ENCODE measurements around the gene ADAMTS15. TPM values are rescaled to one million over a fixed set of nuclear protein-coding genes. Genes with fewer than 3 reads are reported as not detected.

Gene ADAMTS15
- total and polyA plus RNA-seq, 2 donors (not counting 1 experiment from before 2014, with no cell fraction given): 18.2 to 24.9 TPM

DNA sequence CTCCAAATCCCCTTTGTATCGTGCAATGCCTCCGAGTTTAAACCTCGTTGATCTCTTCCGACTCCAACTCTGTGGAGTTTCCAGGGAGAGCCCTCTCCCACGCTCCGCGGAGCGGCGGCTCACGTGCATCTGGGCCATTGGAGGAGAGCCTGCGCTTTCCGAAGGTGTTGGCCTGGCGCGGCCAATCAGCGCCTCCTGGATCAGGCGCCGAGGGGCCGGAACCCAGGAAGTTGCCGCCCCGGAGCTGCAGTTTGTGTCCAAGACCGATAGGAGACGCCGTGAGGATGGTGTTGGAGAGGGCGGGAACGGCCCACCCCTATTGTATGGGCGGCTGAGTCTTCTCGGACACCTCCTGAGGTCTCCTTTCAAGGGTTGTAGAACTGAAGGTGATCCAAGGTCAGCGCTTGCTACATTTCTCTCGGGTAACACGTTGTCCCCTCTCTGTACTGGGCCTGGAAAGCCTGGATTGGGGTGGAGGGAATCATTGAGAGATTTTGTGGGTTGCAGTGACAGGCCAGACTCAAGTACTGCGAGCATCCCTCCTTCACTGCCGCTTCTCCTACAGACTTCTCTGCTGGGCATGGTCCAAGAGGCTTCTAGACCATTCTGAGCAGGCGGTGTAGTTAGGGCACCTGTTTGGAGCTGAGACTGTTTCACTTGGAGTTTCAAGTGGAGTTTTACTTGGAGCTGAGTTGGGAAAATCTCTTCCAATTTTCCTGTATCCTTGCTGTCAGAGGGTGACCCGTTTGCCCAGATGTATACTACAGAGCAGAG is 1.7 kb downstream of the ADAMTS15 start:
- TF ChIP-seq, protein P1, sequence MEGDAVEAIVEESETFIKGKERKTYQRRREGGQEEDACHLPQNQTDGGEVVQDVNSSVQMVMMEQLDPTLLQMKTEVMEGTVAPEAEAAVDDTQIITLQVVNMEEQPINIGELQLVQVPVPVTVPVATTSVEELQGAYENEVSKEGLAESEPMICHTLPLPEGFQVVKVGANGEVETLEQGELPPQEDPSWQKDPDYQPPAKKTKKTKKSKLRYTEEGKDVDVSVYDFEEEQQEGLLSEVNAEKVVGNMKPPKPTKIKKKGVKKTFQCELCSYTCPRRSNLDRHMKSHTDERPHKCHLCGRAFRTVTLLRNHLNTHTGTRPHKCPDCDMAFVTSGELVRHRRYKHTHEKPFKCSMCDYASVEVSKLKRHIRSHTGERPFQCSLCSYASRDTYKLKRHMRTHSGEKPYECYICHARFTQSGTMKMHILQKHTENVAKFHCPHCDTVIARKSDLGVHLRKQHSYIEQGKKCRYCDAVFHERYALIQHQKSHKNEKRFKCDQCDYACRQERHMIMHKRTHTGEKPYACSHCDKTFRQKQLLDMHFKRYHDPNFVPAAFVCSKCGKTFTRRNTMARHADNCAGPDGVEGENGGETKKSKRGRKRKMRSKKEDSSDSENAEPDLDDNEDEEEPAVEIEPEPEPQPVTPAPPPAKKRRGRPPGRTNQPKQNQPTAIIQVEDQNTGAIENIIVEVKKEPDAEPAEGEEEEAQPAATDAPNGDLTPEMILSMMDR (conservative IDR thresholded peaks at IDR 0.05 in 1 of 2, IDR thresholded peaks at IDR 0.05 in 1 of 2; ENCODE audit: low read depth in 1 of 2, low read length in 2 of 2): peak; percentile 69 to 86
- TF ChIP-seq EZH2 (IDR thresholded peaks at IDR 0.05; ENCODE audit: low read length, missing control alignments): no peak
- peak overlapping the region; percentile 81 to 93 (median 89) for H3K4me3 ChIP-seq (replicated peaks in 1 of 4; ENCODE audit: control extremely low read depth in 1 of 4, insufficient read depth in 1 of 4, low read depth in 3 of 4, low read length in 4 of 4)
- no peak overlapping the region for H3K9ac ChIP-seq (ENCODE audit: insufficient read depth, low read length)

DNA sequence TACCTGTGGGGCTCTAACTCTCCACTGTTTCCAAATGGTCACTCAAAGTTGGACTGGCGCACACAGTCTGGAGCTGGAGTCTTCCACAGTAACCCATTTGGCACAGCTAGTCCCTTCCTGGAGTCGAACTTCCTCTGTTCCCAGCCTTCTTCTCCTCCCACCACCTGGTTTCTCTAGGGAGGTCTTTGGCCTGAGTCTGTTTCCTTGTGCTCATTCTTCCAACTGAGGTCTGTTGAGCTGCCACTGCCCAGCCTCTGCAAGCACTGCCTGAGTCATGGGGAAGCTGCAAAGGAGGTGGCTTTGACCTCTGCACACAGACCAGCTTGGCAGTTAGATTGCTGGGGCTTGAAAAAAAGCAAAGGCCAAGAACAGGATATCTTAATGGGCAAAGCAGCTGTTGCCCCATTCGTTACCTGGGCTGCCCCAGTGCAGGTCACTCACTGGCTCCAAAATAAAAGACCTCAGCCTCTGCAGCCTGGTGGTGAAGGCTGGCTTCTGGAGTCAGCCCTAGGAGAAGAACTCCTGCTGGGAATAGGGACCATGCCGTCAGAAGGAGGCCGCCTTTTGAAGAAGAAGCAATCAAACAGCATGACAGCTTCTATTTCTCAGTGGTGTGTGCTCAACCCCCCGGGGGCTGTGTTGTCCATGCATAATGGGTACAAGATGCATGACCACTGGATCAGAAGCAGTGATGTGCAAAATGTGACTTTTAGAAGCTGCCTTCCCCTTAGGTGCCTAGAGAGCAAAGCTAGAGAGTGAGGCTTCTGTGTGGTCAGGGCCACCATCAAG is 3.0 kb downstream of the ADAMTS15 start:
- no peaks in the 10 kb centered on the region for H3K9me3 ChIP-seq (ENCODE audit: control insufficient read depth, insufficient read depth, low read depth, low read length)
- peak overlapping the region; percentile 81 to 93 (median 89) for H3K4me3 ChIP-seq (replicated peaks in 1 of 4; ENCODE audit: control extremely low read depth in 1 of 4, insufficient read depth in 1 of 4, low read depth in 3 of 4, low read length in 4 of 4)
- H3K27me3 ChIP-seq (ENCODE audit: control insufficient read depth, insufficient read depth, low read length): no peaks in the 10 kb centered on the region
- peak; percentile 73 to 76 for DNase-seq (ENCODE audit: low read depth in 2 of 2)
- no peaks in the 10 kb centered on the region for H4K20me1 ChIP-seq (ENCODE audit: control insufficient read depth, extremely low read depth, insufficient read depth, low read length)
- peaks cover 5% of the 10 kb centered on the region for H3K36me3 ChIP-seq (ENCODE audit: control insufficient read depth, insufficient read depth, low read length)
- no peak overlapping the region for H2AFZ ChIP-seq (ENCODE audit: low read length)
- peaks cover 72% of the 10 kb centered on the region for H3K79me2 ChIP-seq (ENCODE audit: control insufficient read depth, insufficient read depth, low read length)
- TF ChIP-seq, protein P1 (conservative IDR thresholded peaks at IDR 0.05 in 1 of 2, IDR thresholded peaks at IDR 0.05 in 1 of 2; ENCODE audit: low read depth in 1 of 2, low read length in 2 of 2): no peak
- TF ChIP-seq EZH2 (IDR thresholded peaks at IDR 0.05; ENCODE audit: low read length, missing control alignments): no peak
- no peak overlapping the region for H3K9ac ChIP-seq (ENCODE audit: insufficient read depth, low read length)
- peak overlapping the region; percentile 82 for H3K4me2 ChIP-seq (ENCODE audit: extremely low read depth, insufficient read depth, low read length)
- H3K27ac ChIP-seq (ENCODE audit: insufficient read depth, low read length): no peak overlapping the region
- peaks cover 10% of the 10 kb centered on the region for H3K4me1 ChIP-seq (ENCODE audit: control insufficient read depth, extremely low read depth, insufficient read depth, low read length)

More for the DNA sequence above, 1.7 kb downstream of the ADAMTS15 start:
- Histone ChIP-seq H3K79me2 (ENCODE audit: control insufficient read depth, insufficient read depth, low read length) (peaks cover 59% of the 10 kb centered on the region), H4K20me1 (ENCODE audit: control insufficient read depth, extremely low read depth, insufficient read depth, low read length) (no peaks in the 10 kb centered on the region), H3K36me3 (ENCODE audit: control insufficient read depth, insufficient read depth, low read length) (peaks cover 2% of the 10 kb centered on the region), H2AFZ (ENCODE audit: low read length) (no peak overlapping the region), H3K9me3 (ENCODE audit: control insufficient read depth, insufficient read depth, low read depth, low read length) (no peaks in the 10 kb centered on the region), H3K4me2 (ENCODE audit: extremely low read depth, insufficient read depth, low read length) (peak overlapping the region; percentile 84), H3K27me3 (ENCODE audit: control insufficient read depth, insufficient read depth, low read length) (no peaks in the 10 kb centered on the region), H3K4me1 (ENCODE audit: control insufficient read depth, extremely low read depth, insufficient read depth, low read length) (peaks cover 6% of the 10 kb centered on the region), H3K27ac (ENCODE audit: insufficient read depth, low read length) (peak overlapping the region; percentile 65)
- DNase-seq (ENCODE audit: low read depth in 2 of 2): peak; percentile 86 to 94

DNA sequence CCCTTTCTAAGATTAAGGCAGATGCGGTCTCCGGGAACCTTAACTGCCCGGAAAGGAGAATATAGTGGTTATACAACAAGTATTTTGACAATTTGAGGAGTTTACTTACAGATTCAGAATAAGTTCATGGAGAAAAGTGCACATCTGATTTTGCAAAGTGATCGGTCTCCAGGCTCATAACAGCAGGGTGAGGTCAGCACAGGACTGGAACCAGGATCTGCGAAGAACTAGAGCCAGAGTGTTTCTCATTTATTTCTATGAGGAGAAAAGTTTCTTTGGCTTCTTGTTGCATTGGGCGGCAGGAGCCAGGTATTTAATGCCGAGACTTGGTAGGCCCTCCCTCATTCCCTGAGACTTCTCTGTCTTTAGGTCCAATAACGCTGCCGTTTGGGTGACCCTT is 3.7 kb downstream of the ADAMTS15 start:
- no peaks in the 10 kb centered on the region for H3K27me3 ChIP-seq (ENCODE audit: control insufficient read depth, insufficient read depth, low read length)
- peak overlapping the region; percentile 11 to 93 (median 52) for H3K4me3 ChIP-seq (replicated peaks in 1 of 4; ENCODE audit: control extremely low read depth in 1 of 4, insufficient read depth in 1 of 4, low read depth in 3 of 4, low read length in 4 of 4)
- no peaks in the 10 kb centered on the region for H3K9me3 ChIP-seq (ENCODE audit: control insufficient read depth, insufficient read depth, low read depth, low read length)
- H3K79me2 ChIP-seq (ENCODE audit: control insufficient read depth, insufficient read depth, low read length): peaks cover 75% of the 10 kb centered on the region
- TF ChIP-seq EZH2 (IDR thresholded peaks at IDR 0.05; ENCODE audit: low read length, missing control alignments): no peak
- TF ChIP-seq, protein P1 (conservative IDR thresholded peaks at IDR 0.05 in 1 of 2, IDR thresholded peaks at IDR 0.05 in 1 of 2; ENCODE audit: low read depth in 1 of 2, low read length in 2 of 2): no peak
- H2AFZ ChIP-seq (ENCODE audit: low read length): no peak overlapping the region
- H3K27ac ChIP-seq (ENCODE audit: insufficient read depth, low read length): no peak overlapping the region
- H3K4me2 ChIP-seq (ENCODE audit: extremely low read depth, insufficient read depth, low read length): peak overlapping the region; percentile 82
- peaks cover 7% of the 10 kb centered on the region for H3K36me3 ChIP-seq (ENCODE audit: control insufficient read depth, insufficient read depth, low read length)
- peaks cover 11% of the 10 kb centered on the region for H3K4me1 ChIP-seq (ENCODE audit: control insufficient read depth, extremely low read depth, insufficient read depth, low read length)
- no peak for DNase-seq (ENCODE audit: low read depth in 2 of 2)
- H4K20me1 ChIP-seq (ENCODE audit: control insufficient read depth, extremely low read depth, insufficient read depth, low read length): no peaks in the 10 kb centered on the region
- no peak overlapping the region for H3K9ac ChIP-seq (ENCODE audit: insufficient read depth, low read length)
